Stomach (tissue), 9 donors: ENCODE measurements around the gene DUSP7. TPM values are rescaled to one million over a fixed set of nuclear protein-coding genes. Genes with fewer than 3 reads are reported as not detected.

Experiments
- DNase-seq, 2 donors: peaks; one replicate each; pipeline versions ENCODE4 v3.0.0 to v3.0.0-alpha.2; 2013 to 2019
- H3K27ac ChIP-seq, 5 donors: fragments of 200-600 bp in 4 of 5; sonication (generic) in 4 of 5; one replicate each; pipeline ENCODE4 v1.5.1; 2013 to 2019; ENCODE audit warnings: mild to moderate bottlenecking in 1 of 5, moderate library complexity in 1 of 5
- H3K27me3 ChIP-seq, 3 donors: fragments of 200-600 bp; sonication (generic); one replicate each; pipeline ENCODE4 v1.5.1; 2017 to 2019; ENCODE audit warnings: mixed run types in 1 of 3
- H3K36me3 ChIP-seq, 4 donors: fragments of 200-600 bp; sonication (generic); 1 replicate in 3 of 4; 2 replicates in 1 of 4; pipeline ENCODE4 v1.5.1; 2016 to 2019
- H3K4me1 ChIP-seq, 4 donors: fragments of 200-600 bp; sonication (generic); one replicate each; pipeline ENCODE4 v1.5.1; 2016 to 2019
- H3K4me3 ChIP-seq, 4 donors: fragments of 200-600 bp; sonication (generic) in 3 of 4; one replicate each; pipeline ENCODE4 v1.5.1; 2016 to 2019; ENCODE audit warnings: mild to moderate bottlenecking in 1 of 4
- H3K9me3 ChIP-seq, 4 donors: fragments of 200-600 bp; sonication (generic); one replicate each; pipeline ENCODE4 v1.5.1; 2016 to 2019
- EP300 ChIP-seq: sonication (generic); formaldehyde crosslinking; IDR thresholded peaks from one replicate; pipeline ENCODE4 v1.6.1; 2017; ENCODE audit warnings: antibody characterized with exemption
- POLR2A ChIP-seq, 4 donors: fragments of 450-650 bp; IDR thresholded peaks; one replicate each; pipeline ENCODE4 v1.6.1; 2016; ENCODE audit warnings: antibody characterized with exemption in 4 of 4, control low read depth in 2 of 4, mild to moderate bottlenecking in 1 of 4, moderate library complexity in 1 of 4
- POLR2AphosphoS5 ChIP-seq, 3 donors: sonication (generic); formaldehyde crosslinking; IDR thresholded peaks; one replicate each; pipeline ENCODE4 v1.6.1; 2016; ENCODE audit warnings: antibody characterized with exemption in 3 of 3
- WGBS, 5 donors: extraction: QIAGEN DNeasy Blood & Tissue Kit in 3 of 5; methylation state at CpG; one replicate each; pipeline versions ENCODE4 v1.1.5 to v1.1.7; 2013 to 2018; 5-methylcytosine and 5-hydroxymethylcytosine counted together
- intact Hi-C: fragments of 100-400 bp; cut with DNase I; formaldehyde crosslinking; loops from one replicate; pipeline ENCODE4 v1.15.1; 2023; ENCODE audit warnings: low total_unique reads
- polyA plus RNA-seq, 3 donors: library from polyadenylated mRNA; stranded (reverse); fragments of 200-250 nt; gene quantifications; one replicate each; pipeline ENCODE4 v1.2.3, GENCODE V29; 2013
- total RNA-seq, 5 donors: library from RNA; depleted of rRNA; stranded (reverse); fragments of >200 nt; gene quantifications; one replicate each; pipeline versions ENCODE4 v1.1.0 to v1.2.3, GENCODE V29; 2014 to 2016
- TF ChIP-seq, protein P1 (sequence below), 7 experiments: fragments of 450-650 bp in 4 of 7; fragments of 200-600 bp in 3 of 7; sonication (generic) in 3 of 7; IDR thresholded peaks; one replicate each; pipeline ENCODE4 v1.5.1; 2016 to 2019; ENCODE audit warnings: antibody characterized with exemption in 7 of 7, control low read depth in 2 of 7, mild to moderate bottlenecking in 1 of 7
- donor health status: healthy with polysubstance abuse.
- donor health status: Bipolar disorder and iron deficiency.
- donor health status: healthy.

The DUSP7 gene
- total and polyA plus RNA-seq, 8 donors: 0.58 to 23.7 (median 5.0) TPM

GRCh38 chr3:52025453-52025852, 30.9 kb downstream of the DUSP7 start:
- H3K9me3 ChIP-seq: no peaks in the 10 kb centered on the region
- intact Hi-C loops: no loop called here
- H3K27me3 ChIP-seq: no peaks in the 10 kb centered on the region
- H3K27ac ChIP-seq: no peak overlapping the region
- H3K4me3 ChIP-seq: no peak overlapping the region
- WGBS, 5 donors: 67 to 89% (median 76%) methylated on average over 7 of the region's 7 CpGs
- no peak for TF ChIP-seq POLR2A (IDR thresholded peaks at IDR 0.05)
- no peak for TF ChIP-seq EP300
- TF ChIP-seq, protein P1, sequence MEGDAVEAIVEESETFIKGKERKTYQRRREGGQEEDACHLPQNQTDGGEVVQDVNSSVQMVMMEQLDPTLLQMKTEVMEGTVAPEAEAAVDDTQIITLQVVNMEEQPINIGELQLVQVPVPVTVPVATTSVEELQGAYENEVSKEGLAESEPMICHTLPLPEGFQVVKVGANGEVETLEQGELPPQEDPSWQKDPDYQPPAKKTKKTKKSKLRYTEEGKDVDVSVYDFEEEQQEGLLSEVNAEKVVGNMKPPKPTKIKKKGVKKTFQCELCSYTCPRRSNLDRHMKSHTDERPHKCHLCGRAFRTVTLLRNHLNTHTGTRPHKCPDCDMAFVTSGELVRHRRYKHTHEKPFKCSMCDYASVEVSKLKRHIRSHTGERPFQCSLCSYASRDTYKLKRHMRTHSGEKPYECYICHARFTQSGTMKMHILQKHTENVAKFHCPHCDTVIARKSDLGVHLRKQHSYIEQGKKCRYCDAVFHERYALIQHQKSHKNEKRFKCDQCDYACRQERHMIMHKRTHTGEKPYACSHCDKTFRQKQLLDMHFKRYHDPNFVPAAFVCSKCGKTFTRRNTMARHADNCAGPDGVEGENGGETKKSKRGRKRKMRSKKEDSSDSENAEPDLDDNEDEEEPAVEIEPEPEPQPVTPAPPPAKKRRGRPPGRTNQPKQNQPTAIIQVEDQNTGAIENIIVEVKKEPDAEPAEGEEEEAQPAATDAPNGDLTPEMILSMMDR (IDR thresholded peaks at IDR 0.05): no peak
- no peak for TF ChIP-seq POLR2AphosphoS5 (IDR thresholded peaks at IDR 0.05)
- no peaks in the 10 kb centered on the region for H3K36me3 ChIP-seq
- H3K4me1 ChIP-seq: peaks cover 0 to 25% (median 2%) of the 10 kb centered on the region in 4 donors
- no peak for DNase-seq

GRCh38 chr3:52024765-52025452, 31.5 kb downstream of the DUSP7 start:
- intact Hi-C loops: no loop called here
- H3K4me3 ChIP-seq: no peak overlapping the region
- no peaks in the 10 kb centered on the region for H3K27me3 ChIP-seq
- no peak for TF ChIP-seq POLR2AphosphoS5 (IDR thresholded peaks at IDR 0.05)
- TF ChIP-seq, protein P1 (IDR thresholded peaks at IDR 0.05): no peak
- TF ChIP-seq POLR2A (IDR thresholded peaks at IDR 0.05): no peak
- TF ChIP-seq EP300: no peak
- H3K36me3 ChIP-seq: no peaks in the 10 kb centered on the region
- 80 to 91% (median 85%) methylated on average over 6 of the region's 6 CpGs for WGBS, 5 donors
- H3K27ac ChIP-seq: no peak overlapping the region
- no peaks in the 10 kb centered on the region for H3K9me3 ChIP-seq
- DNase-seq: no peak
- peaks cover 0 to 25% (median 2%) of the 10 kb centered on the region in 4 donors for H3K4me1 ChIP-seq

GRCh38 chr3:52023860-52024764, 32.3 kb downstream of the DUSP7 start:
- intact Hi-C loops: no loop called here
- Histone ChIP-seq H3K27ac (no peak overlapping the region), H3K9me3 (no peaks in the 10 kb centered on the region), H3K27me3 (no peaks in the 10 kb centered on the region), H3K4me1 (peaks cover 0 to 25% (median 2%) of the 10 kb centered on the region in 4 donors), H3K36me3 (no peaks in the 10 kb centered on the region), H3K4me3 (no peak overlapping the region)
- WGBS, 5 donors: 73 to 84% (median 77%) methylated on average over 5 to 8 of the region's 8 CpGs
- DNase-seq: no peak
- TF ChIP-seq POLR2A (IDR thresholded peaks at IDR 0.05) (no peak), POLR2AphosphoS5 (IDR thresholded peaks at IDR 0.05) (no peak), EP300 (no peak)
- TF ChIP-seq, protein P1 (IDR thresholded peaks at IDR 0.05): no peak

DNA sequence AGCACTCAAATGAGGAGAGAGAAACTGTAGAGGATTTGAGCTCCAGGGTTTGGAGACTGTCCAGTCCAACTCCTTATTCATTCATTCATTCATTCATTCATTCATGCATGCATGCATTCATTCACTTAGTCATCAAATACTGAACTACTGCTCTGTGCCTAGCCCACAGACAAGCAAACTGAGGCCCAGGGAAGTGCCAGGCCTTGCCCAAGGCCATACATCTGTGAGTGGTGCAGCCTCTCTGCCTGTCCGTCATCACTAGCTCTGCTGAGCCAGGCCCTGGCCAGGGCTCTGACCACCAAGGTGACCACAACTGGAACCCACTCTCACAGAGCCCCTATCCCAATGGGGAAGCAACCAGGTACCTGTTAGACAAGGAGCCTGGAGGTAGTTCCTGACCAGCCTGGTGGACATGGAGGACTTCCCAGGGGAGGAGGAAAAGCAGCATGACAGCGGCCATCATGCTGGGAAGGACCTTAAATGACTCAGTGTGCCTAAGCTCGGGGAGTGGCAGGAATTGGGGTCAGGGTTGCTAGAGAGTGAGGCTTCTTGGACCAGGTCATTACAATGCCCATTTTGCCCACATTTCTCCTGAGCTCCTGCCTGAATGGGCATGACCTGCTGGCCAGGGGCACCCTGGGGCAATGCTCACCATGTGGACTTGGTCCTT, 33.1 kb downstream of the DUSP7 start:
- Histone ChIP-seq H3K9me3 (no peaks in the 10 kb centered on the region), H3K36me3 (no peaks in the 10 kb centered on the region), H3K4me1 (peaks cover 0 to 25% (median 2%) of the 10 kb centered on the region in 4 donors), H3K27ac (peak overlapping the region in 2 of 5 donors; percentile 23 to 29), H3K27me3 (no peaks in the 10 kb centered on the region), H3K4me3 (no peak overlapping the region)
- intact Hi-C loops: no loop called here
- DNase-seq: no peak
- WGBS, 5 donors: 86 to 94% (median 89%) methylated on average over 3 of the region's 3 CpGs
- TF ChIP-seq EP300 (no peak), POLR2AphosphoS5 (IDR thresholded peaks at IDR 0.05) (no peak), POLR2A (IDR thresholded peaks at IDR 0.05) (no peak)
- TF ChIP-seq, protein P1 (IDR thresholded peaks at IDR 0.05): no peak
